ENCODE results near the gene ANKRD9. TPM values are rescaled to one million over a fixed set of nuclear protein-coding genes. Genes with fewer than 3 reads are reported as not detected.

Gene ANKRD9
- total RNA-seq, 1 donor from 2014 or later = 26.5 TPM

DNA sequence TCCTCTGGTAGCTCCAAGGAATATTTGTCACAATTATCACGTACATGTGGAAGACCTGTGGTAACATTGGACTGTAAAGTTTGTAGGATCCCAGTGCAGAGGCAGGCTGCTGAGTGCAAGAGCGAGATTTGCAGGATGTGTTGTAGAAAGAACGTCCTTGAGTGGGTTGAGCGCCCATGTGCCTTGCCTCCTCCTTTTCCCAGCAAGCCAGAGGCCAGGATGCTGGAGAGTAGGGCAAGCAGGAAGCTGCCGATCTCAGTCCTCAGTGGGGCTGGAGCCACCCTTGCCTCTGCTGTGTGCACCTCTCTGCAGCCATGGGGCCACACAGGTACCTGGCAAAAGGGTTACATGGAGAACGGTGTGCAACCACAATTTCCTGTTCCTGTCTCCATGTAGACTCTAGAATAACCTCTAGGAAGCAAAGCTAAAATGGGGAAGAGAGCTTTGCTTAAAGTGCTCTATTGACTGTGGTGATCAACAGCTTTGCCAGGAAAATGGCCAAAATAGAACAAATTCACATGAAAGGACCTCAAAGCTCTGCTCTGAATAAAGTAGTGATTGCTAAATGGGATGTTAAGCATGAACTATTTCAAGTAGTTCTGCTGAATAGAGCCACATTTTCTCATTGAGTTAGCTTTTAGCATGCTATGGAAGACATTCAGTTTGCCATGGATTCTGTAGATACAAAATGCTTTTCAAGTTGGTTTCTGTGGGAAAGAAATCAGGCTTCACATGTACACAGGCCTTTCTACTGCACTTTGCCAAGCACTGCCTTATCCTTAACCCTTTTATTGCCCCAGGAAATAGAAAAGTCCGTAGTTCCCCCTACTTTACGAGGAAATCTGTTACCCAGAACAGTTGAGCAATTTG lies 37.4 kb downstream of the ANKRD9 start:
- Mint-ChIP-seq H3K36me3 (ENCODE audit: insufficient read depth) (peaks cover 29% of the 10 kb centered on the region), H3K4me3 (ENCODE audit: low read depth) (no peak overlapping the region)

DNA sequence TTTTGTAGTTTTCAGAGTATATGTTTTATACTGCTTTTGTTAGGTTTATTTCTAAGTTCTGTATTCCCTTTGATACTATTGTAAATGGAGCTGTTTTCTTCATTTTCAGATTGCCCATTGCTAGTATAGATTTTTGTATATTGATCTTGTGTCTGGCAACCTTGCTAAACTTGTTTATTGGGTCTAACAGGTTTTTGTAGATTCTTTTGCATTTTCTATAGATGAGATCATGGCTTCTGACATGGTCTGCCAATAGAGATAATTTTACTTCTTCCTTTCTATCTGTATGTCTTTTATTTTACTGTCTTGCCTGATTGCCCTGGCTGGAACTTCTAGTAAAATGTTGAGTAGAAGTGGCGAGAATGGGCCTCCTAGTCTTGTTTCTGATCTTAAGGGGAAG lies 40.3 kb downstream of the ANKRD9 start:
- no peak for DNase-seq (ENCODE audit: low spot score, unreplicated experiment)
- peaks cover 34% of the 10 kb centered on the region for H3K36me3 Mint-ChIP-seq (ENCODE audit: insufficient read depth)
- H3K4me3 Mint-ChIP-seq (ENCODE audit: low read depth) = no peak overlapping the region
- H3K4me1 Mint-ChIP-seq (ENCODE audit: low read depth) = peaks cover 19% of the 10 kb centered on the region
- H3K27me3 Mint-ChIP-seq = no peaks in the 10 kb centered on the region
- peaks cover 9% of the 10 kb centered on the region for H3K9me3 Mint-ChIP-seq (ENCODE audit: low read depth)
- H3K27ac Mint-ChIP-seq = peak overlapping the region; percentile 94
- TF ChIP-seq, protein P1, sequence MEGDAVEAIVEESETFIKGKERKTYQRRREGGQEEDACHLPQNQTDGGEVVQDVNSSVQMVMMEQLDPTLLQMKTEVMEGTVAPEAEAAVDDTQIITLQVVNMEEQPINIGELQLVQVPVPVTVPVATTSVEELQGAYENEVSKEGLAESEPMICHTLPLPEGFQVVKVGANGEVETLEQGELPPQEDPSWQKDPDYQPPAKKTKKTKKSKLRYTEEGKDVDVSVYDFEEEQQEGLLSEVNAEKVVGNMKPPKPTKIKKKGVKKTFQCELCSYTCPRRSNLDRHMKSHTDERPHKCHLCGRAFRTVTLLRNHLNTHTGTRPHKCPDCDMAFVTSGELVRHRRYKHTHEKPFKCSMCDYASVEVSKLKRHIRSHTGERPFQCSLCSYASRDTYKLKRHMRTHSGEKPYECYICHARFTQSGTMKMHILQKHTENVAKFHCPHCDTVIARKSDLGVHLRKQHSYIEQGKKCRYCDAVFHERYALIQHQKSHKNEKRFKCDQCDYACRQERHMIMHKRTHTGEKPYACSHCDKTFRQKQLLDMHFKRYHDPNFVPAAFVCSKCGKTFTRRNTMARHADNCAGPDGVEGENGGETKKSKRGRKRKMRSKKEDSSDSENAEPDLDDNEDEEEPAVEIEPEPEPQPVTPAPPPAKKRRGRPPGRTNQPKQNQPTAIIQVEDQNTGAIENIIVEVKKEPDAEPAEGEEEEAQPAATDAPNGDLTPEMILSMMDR (IDR thresholded peaks at IDR 0.05; ENCODE audit: unreplicated experiment) = no peak

More for the DNA sequence above, 37.4 kb downstream of the ANKRD9 start:
- no peak overlapping the region for H3K27ac Mint-ChIP-seq
- no peaks in the 10 kb centered on the region for H3K27me3 Mint-ChIP-seq
- DNase-seq (ENCODE audit: low spot score, unreplicated experiment) = no peak
- peaks cover 9% of the 10 kb centered on the region for H3K9me3 Mint-ChIP-seq (ENCODE audit: low read depth)
- H3K4me1 Mint-ChIP-seq (ENCODE audit: low read depth) = peaks cover 14% of the 10 kb centered on the region
- TF ChIP-seq, protein P1 (IDR thresholded peaks at IDR 0.05; ENCODE audit: unreplicated experiment) = no peak

DNA sequence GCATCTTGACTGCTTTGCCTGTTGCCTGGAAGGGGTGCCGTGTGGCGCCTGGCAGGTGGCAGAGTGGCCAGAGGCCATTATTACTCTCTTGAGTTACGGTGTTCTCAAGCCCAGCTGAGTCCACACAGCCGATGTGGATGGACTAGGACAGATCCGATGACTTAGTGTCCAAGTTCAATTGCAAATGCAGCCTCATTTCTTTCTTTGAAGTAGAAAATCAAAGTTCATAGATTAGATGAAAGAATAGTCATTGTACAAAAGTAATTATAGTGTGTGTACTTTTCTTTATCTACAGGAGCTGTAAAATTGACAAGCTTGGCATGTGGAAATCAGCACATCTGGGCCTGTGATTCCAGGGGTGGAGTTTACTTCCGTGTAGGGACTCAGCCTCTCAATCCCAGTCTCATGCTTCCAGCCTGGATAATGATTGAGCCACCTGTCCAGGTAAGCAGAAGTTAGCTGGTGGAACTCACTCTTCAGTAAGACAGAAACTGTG lies 44.7 kb downstream of the ANKRD9 start:
- Mint-ChIP-seq H3K4me3 (ENCODE audit: low read depth) (no peak overlapping the region), H3K36me3 (ENCODE audit: insufficient read depth) (peaks cover 43% of the 10 kb centered on the region), H3K27ac (peak overlapping the region; percentile 23), H3K27me3 (no peaks in the 10 kb centered on the region), H3K9me3 (ENCODE audit: low read depth) (peaks cover 8% of the 10 kb centered on the region), H3K4me1 (ENCODE audit: low read depth) (peaks cover 17% of the 10 kb centered on the region)
- no peak for DNase-seq (ENCODE audit: low spot score, unreplicated experiment)
- TF ChIP-seq, protein P1 (IDR thresholded peaks at IDR 0.05; ENCODE audit: unreplicated experiment) = no peak

DNA sequence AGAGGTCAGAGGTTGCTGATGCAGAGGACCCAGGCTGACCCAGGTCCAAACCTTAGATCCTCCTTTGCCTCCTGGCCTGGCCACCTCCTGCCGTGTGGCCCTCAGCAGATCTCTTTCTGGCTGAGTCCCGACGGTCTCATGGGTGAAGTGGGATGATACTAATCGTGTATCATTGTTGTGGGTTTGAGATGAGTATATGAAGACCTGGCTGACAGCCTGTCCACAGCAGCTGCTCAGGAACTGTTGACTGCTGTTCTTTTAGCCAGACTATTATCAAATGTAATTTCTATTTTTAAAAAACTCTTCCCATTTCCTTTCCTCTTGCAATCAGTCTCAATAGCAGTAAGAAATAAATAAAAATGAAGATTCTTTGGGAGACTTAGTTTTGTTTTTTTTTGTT lies 45.6 kb downstream of the ANKRD9 start:
- DNase-seq (ENCODE audit: low spot score, unreplicated experiment) = no peak
- Mint-ChIP-seq H3K36me3 (ENCODE audit: insufficient read depth) (peaks cover 37% of the 10 kb centered on the region), H3K9me3 (ENCODE audit: low read depth) (peaks cover 2% of the 10 kb centered on the region), H3K4me3 (ENCODE audit: low read depth) (no peak overlapping the region), H3K27ac (no peak overlapping the region), H3K4me1 (ENCODE audit: low read depth) (peaks cover 9% of the 10 kb centered on the region), H3K27me3 (no peaks in the 10 kb centered on the region)
- TF ChIP-seq, protein P1 (IDR thresholded peaks at IDR 0.05; ENCODE audit: unreplicated experiment) = no peak

DNA sequence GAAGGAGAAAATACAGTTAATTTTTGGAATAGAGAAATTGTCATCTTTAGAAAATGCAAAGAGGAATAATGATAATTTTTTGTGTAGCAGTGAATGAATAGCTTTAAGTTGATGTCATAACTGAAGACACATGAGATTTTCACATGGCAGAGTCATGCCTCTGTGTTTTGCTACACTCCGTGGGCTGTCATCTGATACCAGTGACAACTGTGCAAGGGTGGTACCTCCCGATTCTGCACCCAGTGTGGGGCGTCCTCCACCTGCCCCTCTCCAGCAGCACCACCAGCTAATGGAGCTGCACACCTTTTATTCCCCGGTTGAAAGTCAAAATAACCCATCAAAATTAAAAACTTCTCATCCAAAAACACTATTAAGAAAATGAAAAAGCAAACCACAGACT lies 47.2 kb downstream of the ANKRD9 start:
- Mint-ChIP-seq H3K27me3 (no peaks in the 10 kb centered on the region), H3K36me3 (ENCODE audit: insufficient read depth) (peaks cover 27% of the 10 kb centered on the region), H3K27ac (no peak overlapping the region), H3K4me3 (ENCODE audit: low read depth) (no peak overlapping the region), H3K4me1 (ENCODE audit: low read depth) (peaks cover 4% of the 10 kb centered on the region), H3K9me3 (ENCODE audit: low read depth) (no peaks in the 10 kb centered on the region)
- TF ChIP-seq, protein P1 (IDR thresholded peaks at IDR 0.05; ENCODE audit: unreplicated experiment) = no peak
- DNase-seq (ENCODE audit: low spot score, unreplicated experiment) = no peak

Measured in progenitor cell of endocrine pancreas (in vitro differentiated cells).